K562 (cell line): ENCODE data around the gene HCRT. TPM values are rescaled to one million over a fixed set of nuclear protein-coding genes. Genes with fewer than 3 reads are reported as not detected.

ENCODE experiments used
- AFF4 ChIP-seq: sonication (generic); formaldehyde crosslinking; IDR thresholded peaks from 2 replicates; pipeline ENCODE4 v1.8.0; 2023; ENCODE audit warnings: mild to moderate bottlenecking, missing genetic modification reagents
- DNMT1 ChIP-seq: fragments of 450-650 bp; IDR thresholded peaks from 2 replicates; pipeline ENCODE4 v1.6.1; 2016; ENCODE audit warnings: antibody characterized with exemption, mild to moderate bottlenecking
- ELF2 ChIP-seq: fragments of 250-450 bp; sonication (Bioruptor Pico); IDR thresholded peaks from 2 replicates; pipeline ENCODE4 v1.5.0; 2021; ENCODE audit warnings: mild to moderate bottlenecking
- HDAC8 ChIP-seq: fragments of 450-650 bp; IDR thresholded peaks from 2 replicates; pipeline ENCODE4 v1.6.1; 2016; ENCODE audit warnings: mild to moderate bottlenecking, missing genetic modification characterization, moderate library complexity, missing compliant biosample characterization
- MGA ChIP-seq: fragments of 450-650 bp; IDR thresholded peaks from 2 replicates; pipeline ENCODE4 v1.6.1; 2016; ENCODE audit warnings: mild to moderate bottlenecking, moderate library complexity
- MYNN ChIP-seq, 2 experiments: sonication (generic); formaldehyde crosslinking in 1 of 2; IDR thresholded peaks; 2 replicates each; pipeline versions ENCODE4 v1.5.0 to v1.6.1; 2016 to 2020; ENCODE audit warnings: antibody characterized with exemption in 1 of 2, missing genetic modification reagents in 1 of 2
- OTX1 ChIP-seq: fragments of 450-650 bp; formaldehyde crosslinking; IDR thresholded peaks from 2 replicates; pipeline ENCODE4 v1.4.0; 2022; ENCODE audit warnings: mild to moderate bottlenecking
- ZNF408 ChIP-seq: fragments of 250-450 bp; sonication (Bioruptor Pico); IDR thresholded peaks from 2 replicates; pipeline ENCODE4 v1.4.0; 2020; ENCODE audit warnings: low read depth, mild to moderate bottlenecking, moderate library complexity
- polyA plus RNA-seq, 8 experiments: library from polyadenylated mRNA; depleted of rRNA in 4 of 8; stranded (reverse) in 5 of 8; unstranded in 3 of 8; fragments of >200 nt; fragmentation: Nextera tagmentation in 2 of 8; fragmentation: Illumina TruSeq in 1 of 8; extraction: Ambion mirVana in 2 of 8; extraction: Trizol in 1 of 8; gene quantifications; 2 replicates each; pipeline versions ENCODE4 v1.2.1 to v1.2.3, GENCODE V29; 2011 to 2014; ENCODE audit warnings: inconsistent platforms in 1 of 8, missing spikeins in 1 of 8
- total RNA-seq, 7 experiments: library from RNA; depleted of rRNA in 6 of 7; stranded (reverse); fragments of >200 nt in 6 of 7; fragmentation: Illumina TruSeq in 2 of 7; extraction: Trizol in 2 of 7; gene quantifications; 2 replicates each; pipeline versions ENCODE4 v1.2.1 to v1.2.3, GENCODE V29; 2011 to 2021; ENCODE audit warnings: low replicate concordance in 1 of 7
- TF ChIP-seq, protein P1 (sequence below): fragments of 200-800 bp; sonication (Bioruptor generic); IDR thresholded peaks from 2 replicates; pipeline ENCODE4 v1.6.1; 2017; ENCODE audit warnings: missing genetic modification characterization, missing compliant biosample characterization

Gene HCRT
- total and polyA plus RNA-seq, 9 of the 15 experiments (the other 6 are each of a cell fraction or from before 2014, with no cell fraction given) = not detected

GRCh38 chr17:42183741-42184711, 1.2 kb downstream of the HCRT start (continued):
- TF ChIP-seq, protein P1, sequence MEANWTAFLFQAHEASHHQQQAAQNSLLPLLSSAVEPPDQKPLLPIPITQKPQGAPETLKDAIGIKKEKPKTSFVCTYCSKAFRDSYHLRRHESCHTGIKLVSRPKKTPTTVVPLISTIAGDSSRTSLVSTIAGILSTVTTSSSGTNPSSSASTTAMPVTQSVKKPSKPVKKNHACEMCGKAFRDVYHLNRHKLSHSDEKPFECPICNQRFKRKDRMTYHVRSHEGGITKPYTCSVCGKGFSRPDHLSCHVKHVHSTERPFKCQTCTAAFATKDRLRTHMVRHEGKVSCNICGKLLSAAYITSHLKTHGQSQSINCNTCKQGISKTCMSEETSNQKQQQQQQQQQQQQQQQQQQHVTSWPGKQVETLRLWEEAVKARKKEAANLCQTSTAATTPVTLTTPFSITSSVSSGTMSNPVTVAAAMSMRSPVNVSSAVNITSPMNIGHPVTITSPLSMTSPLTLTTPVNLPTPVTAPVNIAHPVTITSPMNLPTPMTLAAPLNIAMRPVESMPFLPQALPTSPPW (CRISPR knock-in tag) = peak; percentile 52; the same call in 1 of the 2 replicates
- peak; percentile 68; the same call in 1 of the 2 replicates for TF ChIP-seq HDAC8
- TF ChIP-seq ELF2 (CRISPR knock-in tag) = 0 out of 2 replicates have a peak, but pooled peaks have one; percentile 34
- TF ChIP-seq ZNF408 = no peak
- no peak for TF ChIP-seq OTX1 (CRISPR knock-in tag)
- 0 out of 2 replicates have a peak, but pooled peaks have one; percentile 39 for TF ChIP-seq MYNN (IDR thresholded peaks at IDR 0.05)
- TF ChIP-seq MYNN (CRISPR knock-in tag; IDR thresholded peaks at IDR 0.05) = no peak
- TF ChIP-seq AFF4 (CRISPR knock-in tag) = no peak
- TF ChIP-seq MGA = peak; percentile 99
- TF ChIP-seq DNMT1 = no peak
